ENCODE data around the gene SIAH1. TPM values are rescaled to one million over a fixed set of nuclear protein-coding genes. Genes with fewer than 3 reads are reported as not detected.

SIAH1 gene
- total RNA-seq, 1 experiment from 2014 or later = 41.3 TPM

DNA sequence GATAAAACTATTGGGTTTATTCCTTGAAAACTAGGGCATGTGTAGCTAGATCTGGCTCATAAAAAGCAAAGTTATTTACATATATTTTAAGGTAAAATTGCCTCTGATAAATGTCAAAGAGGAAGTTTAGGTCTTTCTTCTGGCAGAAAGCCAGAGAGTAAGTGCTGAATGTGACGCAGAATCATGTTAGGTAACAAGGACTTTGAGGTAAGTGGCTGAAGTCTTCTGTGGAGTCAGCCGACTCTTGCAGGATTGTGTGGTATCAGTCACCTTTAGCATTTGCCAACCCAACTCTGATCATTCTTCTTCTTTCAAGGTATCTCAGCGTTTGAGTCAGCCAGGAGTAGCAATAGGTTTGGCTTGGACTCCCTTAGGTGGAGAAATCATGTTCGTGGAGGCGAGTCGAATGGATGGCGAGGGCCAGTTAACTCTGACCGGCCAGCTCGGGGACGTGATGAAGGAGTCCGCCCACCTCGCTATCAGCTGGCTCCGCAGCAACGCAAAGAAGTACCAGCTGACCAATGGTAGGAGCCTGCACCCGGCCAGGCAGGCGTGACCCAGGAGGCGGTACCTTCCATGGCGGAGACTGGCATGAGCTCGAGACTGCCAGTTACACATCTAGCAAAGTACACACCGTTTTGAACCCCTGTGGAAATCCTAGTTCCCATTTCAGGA, 37.9 kb downstream of the SIAH1 start:
- Histone ChIP-seq H3K9me3 (replicated peaks) (no peaks in the 10 kb centered on the region), H3K4me3 (no peak overlapping the region), H3K27ac (no peak overlapping the region), H3K27me3 (no peaks in the 10 kb centered on the region), H3K36me3 (peaks cover 24% of the 10 kb centered on the region), H3K4me1 (no peaks in the 10 kb centered on the region)
- no peak for DNase-seq

DNA sequence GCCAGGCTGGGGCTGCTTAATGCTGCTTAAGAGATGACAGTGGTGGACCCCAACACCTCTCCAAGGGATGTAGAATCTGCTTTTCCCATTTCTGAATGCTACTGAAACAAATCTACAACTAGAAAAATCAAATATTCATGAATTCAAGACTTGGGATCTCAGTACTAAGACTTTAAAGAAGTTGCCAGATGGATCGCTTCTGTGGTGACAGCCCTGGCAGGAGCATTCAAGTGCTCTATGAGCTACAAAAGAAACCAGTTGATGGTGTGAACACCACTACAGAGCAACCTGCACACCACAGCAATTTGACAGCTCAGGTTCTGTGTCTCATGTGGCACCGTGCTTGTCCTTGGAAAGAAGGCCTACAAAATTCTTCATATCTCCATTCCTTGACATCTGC, 42.6 kb downstream of the SIAH1 start:
- H3K4me1 ChIP-seq = no peaks in the 10 kb centered on the region
- no peaks in the 10 kb centered on the region for H3K27me3 ChIP-seq
- no peak overlapping the region for H3K27ac ChIP-seq
- no peak overlapping the region for H3K4me3 ChIP-seq
- H3K36me3 ChIP-seq = peaks cover 6% of the 10 kb centered on the region; the same call in 1 of the 2 replicates
- H3K9me3 ChIP-seq (replicated peaks) = no peaks in the 10 kb centered on the region
- DNase-seq = no peak

DNA sequence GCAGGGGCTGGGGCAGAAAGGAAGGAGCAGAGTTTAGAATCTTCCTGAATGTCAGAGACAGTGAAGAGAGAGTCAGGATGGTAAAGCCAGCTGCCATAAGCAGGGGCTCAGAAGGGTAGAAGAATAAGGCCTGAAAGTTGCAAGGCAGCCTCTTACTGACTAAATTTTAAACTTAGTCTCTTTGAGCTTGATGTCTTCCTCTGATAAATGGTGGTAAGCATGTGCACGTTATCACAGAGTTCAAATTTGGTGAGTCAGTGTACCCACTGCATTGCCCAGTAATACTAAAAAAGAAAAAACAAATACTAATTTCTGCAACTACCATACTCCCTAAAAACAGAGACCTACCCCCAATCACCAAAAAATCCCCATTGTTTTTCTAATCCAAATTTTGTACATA, 45.2 kb downstream of the SIAH1 start:
- peaks cover 13% of the 10 kb centered on the region for H3K36me3 ChIP-seq
- no peak overlapping the region for H3K4me3 ChIP-seq
- no peak for DNase-seq
- H3K27ac ChIP-seq = no peak overlapping the region
- no peaks in the 10 kb centered on the region for H3K9me3 ChIP-seq (replicated peaks)
- H3K4me1 ChIP-seq = peaks cover 3% of the 10 kb centered on the region; the same call in 1 of the 2 replicates
- H3K27me3 ChIP-seq = no peaks in the 10 kb centered on the region

DNA sequence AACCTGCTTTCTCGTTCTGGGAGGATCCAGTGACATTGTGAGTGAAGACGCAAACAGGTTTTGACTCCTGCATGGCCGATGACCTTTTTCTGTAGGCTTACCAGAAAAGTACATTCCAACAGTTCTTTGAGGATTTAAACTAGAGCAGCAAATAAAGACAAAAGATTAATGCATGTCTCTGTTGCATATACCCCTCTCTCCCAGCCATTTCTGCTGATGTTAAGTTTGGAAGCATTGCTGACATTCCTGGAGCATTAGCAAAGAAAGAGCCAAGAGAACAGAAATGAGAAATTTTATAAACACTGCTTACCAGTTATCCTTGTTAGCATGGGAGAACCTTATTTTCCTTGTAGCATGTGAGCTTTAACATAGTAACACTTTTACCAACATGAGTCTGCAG, 49.3 kb downstream of the SIAH1 start:
- Histone ChIP-seq H3K36me3 (peaks cover 14% of the 10 kb centered on the region), H3K27me3 (no peaks in the 10 kb centered on the region), H3K4me1 (peaks cover 3% of the 10 kb centered on the region; the same call in 1 of the 2 replicates), H3K9me3 (replicated peaks) (no peaks in the 10 kb centered on the region), H3K4me3 (no peak overlapping the region), H3K27ac (no peak overlapping the region)
- DNase-seq = no peak

DNA sequence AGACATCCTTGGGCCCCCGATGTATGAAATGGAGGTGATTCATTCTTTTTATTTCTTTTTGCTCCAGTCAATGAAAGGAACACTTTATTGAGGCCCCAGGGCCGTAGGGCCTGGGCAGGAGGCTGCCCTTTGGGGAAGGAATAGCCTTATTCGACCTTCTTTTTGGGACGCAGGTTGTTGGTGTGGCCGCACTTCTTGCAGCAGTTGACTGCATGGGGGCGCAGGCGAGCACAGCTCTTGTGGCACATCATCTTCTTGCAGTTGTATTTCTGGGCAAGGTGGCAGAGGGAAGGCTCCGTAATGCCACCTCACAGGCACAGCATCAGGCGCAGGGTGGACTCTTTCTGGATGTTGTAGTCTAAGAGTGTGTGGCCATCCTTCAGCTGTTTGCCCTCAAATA, 50.9 kb downstream of the SIAH1 start:
- Histone ChIP-seq H3K27ac (no peak overlapping the region), H3K36me3 (peaks cover 17% of the 10 kb centered on the region), H3K27me3 (no peaks in the 10 kb centered on the region), H3K4me3 (no peak overlapping the region), H3K4me1 (peaks cover 3% of the 10 kb centered on the region; the same call in 1 of the 2 replicates), H3K9me3 (replicated peaks) (no peaks in the 10 kb centered on the region)
- no peak for DNase-seq

DNA sequence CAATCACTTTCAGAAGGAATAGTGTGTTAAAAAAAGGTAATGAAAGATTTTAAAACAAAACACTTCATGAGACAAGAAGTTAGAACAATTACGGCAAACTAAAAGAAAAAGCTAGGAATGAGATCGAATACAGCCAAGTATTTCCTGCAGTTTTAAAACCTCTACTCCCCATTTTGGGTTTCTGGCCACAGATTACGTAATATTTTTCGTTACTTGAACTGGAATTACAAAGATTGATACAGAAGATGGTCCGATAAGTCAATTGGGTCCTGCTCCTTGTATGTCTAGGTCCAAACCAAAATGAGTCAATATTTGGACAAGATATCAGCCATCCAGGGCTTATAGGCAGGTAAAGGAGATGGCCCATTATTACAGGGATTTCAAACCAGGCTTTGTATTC, 52.2 kb downstream of the SIAH1 start:
- no peaks in the 10 kb centered on the region for H3K9me3 ChIP-seq (replicated peaks)
- H3K27me3 ChIP-seq = no peaks in the 10 kb centered on the region
- H3K4me3 ChIP-seq = no peak overlapping the region
- H3K27ac ChIP-seq = no peak overlapping the region
- no peak for DNase-seq
- H3K36me3 ChIP-seq = peaks cover 14% of the 10 kb centered on the region
- H3K4me1 ChIP-seq = peaks cover 3% of the 10 kb centered on the region; the same call in 1 of the 2 replicates

DNA sequence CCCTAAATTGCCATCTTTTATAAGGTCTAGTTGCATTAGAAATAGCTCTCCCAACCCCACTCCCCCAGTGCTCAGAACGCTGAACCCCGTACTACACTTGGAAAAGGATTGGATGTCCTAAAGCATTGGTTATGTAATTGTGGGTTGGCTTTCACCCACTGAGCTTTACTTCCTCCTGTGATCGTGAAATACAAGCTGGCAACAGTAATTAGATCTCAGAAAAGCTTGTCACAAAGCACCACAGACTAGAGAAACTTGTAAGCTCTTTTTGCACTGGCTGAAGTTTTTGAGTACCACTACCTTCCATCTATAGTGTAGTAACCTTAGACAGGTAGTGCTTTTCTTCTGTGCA, 54.4 kb downstream of the SIAH1 start:
- Histone ChIP-seq H3K36me3 (peaks cover 12% of the 10 kb centered on the region), H3K9me3 (replicated peaks) (no peaks in the 10 kb centered on the region), H3K27me3 (no peaks in the 10 kb centered on the region), H3K27ac (no peak overlapping the region), H3K4me1 (peaks cover 3% of the 10 kb centered on the region; the same call in 1 of the 2 replicates), H3K4me3 (no peak overlapping the region)
- no peak for DNase-seq

DNA sequence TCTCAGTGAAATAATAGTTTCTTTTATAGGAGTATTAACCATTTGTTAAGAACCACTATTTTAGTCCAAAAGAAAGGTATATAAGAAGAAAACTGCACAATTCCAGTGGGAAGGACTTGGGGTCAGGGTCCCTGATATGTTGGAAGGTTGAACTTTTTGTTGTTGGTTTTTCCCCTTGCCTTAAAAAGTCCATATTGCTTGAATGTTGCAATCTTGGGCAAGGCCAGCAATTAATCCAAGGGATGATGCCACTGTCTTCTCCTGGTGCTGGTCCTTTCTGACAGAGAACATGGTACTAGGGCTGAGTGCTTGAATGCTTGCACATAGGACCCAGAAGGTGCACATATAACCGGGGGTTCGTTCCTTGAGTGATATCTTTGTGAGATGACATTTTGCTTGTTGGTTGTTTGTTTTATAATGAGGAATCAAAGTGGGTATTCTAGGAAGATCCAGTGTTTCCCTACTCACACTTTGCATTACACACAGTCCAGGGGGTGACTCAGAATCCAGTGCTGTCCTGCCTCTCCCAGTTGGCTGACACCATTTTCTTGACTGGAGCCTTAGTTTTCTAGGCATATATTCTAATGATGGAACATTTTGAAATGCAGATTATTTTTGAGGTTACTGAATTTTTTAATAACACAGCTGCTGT, 54.9 kb downstream of the SIAH1 start:
- H3K27ac ChIP-seq = no peak overlapping the region
- no peaks in the 10 kb centered on the region for H3K27me3 ChIP-seq
- H3K4me1 ChIP-seq = no peaks in the 10 kb centered on the region
- DNase-seq = no peak
- H3K9me3 ChIP-seq (replicated peaks) = no peaks in the 10 kb centered on the region
- peaks cover 7% of the 10 kb centered on the region for H3K36me3 ChIP-seq
- no peak overlapping the region for H3K4me3 ChIP-seq

DNA sequence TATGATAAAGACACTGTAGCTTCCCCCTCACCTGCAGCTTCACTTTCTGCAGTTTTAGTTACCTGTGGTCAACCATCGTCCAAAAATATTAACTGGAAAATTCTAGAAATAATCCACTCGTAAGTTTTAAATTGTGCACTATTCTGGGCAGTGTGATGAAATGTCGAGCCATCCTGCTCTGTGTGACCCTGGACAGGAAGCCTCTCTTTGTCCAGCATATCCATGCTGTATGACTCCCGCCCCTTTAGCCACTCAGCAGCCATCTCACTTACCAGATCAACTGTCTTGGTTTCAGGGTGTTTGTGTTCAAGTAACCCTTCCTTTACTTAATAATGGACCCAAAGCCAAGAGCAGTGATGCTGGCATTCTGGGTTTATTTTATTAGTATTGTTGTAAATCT, 56.1 kb downstream of the SIAH1 start:
- Histone ChIP-seq H3K9me3 (replicated peaks) (no peaks in the 10 kb centered on the region), H3K4me3 (no peak overlapping the region), H3K36me3 (peaks cover 7% of the 10 kb centered on the region), H3K27me3 (no peaks in the 10 kb centered on the region), H3K27ac (no peak overlapping the region), H3K4me1 (no peaks in the 10 kb centered on the region)
- no peak for DNase-seq

DNA sequence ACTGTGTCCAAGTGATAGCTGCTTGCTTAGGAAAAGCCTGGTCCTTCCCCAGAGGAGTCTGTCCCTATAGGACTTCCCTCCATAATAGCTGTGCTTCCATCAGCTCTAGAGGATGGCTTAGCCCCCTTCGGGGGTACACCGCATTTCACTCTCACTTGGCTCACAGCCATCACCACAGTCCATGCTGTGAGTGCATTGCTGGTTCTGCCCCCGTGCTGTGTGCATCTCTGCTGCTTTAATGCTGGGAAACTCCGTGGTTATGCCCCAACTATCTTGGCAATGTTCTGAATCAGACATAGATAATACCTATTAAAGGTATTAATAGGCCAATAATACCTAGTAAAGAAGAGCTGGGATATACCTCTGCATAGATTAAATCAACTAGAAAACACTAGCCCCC, 58.3 kb downstream of the SIAH1 start:
- H3K27me3 ChIP-seq = no peaks in the 10 kb centered on the region
- H3K36me3 ChIP-seq = peaks cover 9% of the 10 kb centered on the region
- H3K4me1 ChIP-seq = no peaks in the 10 kb centered on the region
- H3K9me3 ChIP-seq (replicated peaks) = no peaks in the 10 kb centered on the region
- DNase-seq = no peak
- H3K27ac ChIP-seq = no peak overlapping the region
- no peak overlapping the region for H3K4me3 ChIP-seq

DNA sequence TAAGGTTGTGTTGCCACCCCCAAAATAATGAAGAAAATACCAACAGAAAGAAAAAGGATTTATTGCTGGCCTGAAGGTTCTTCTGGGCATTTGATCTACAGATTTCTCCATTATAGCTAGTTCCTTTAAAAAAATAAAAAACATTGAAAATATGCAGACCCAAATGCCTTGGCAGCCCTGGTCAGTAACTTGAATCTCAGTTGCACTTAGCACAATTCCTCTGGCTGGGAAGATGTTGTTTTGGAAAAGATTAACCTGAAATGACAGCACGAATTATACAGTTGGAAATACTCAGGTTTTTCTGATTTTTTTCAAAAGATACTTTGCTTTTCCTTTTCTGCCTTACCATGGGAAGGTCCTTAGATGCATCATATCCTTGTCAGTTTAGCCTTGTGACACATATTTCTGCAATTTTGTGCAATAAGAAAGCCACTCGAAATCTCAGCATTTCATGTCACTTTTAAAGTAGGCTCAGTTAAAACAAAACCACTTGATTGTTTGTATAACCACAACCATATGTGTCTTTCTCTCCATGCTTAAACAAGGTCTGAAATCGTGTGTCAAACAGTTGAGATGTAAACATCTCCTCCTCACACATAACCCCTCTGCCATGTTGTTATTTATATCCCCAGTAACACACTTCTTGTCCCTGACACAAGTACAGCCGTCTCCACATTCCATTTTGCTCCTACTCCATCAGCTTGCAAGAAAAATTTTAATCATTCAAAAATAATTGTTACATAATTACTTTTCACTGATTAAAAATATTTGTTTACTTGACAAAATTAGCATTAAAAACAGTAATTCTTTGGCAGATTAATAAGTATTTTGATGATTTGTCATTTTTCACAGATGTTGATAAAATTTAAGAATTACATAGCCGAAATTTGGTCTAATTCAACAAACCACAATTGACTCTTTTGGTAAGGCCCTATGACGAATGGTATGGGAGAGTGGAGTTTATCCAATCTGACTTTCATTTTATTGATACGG, 61.1 kb downstream of the SIAH1 start:
- peaks cover 3% of the 10 kb centered on the region for H3K36me3 ChIP-seq
- H3K9me3 ChIP-seq (replicated peaks) = no peaks in the 10 kb centered on the region
- DNase-seq = no peak
- no peaks in the 10 kb centered on the region for H3K27me3 ChIP-seq
- no peaks in the 10 kb centered on the region for H3K4me1 ChIP-seq
- H3K27ac ChIP-seq = no peak overlapping the region
- no peak overlapping the region for H3K4me3 ChIP-seq

DNA sequence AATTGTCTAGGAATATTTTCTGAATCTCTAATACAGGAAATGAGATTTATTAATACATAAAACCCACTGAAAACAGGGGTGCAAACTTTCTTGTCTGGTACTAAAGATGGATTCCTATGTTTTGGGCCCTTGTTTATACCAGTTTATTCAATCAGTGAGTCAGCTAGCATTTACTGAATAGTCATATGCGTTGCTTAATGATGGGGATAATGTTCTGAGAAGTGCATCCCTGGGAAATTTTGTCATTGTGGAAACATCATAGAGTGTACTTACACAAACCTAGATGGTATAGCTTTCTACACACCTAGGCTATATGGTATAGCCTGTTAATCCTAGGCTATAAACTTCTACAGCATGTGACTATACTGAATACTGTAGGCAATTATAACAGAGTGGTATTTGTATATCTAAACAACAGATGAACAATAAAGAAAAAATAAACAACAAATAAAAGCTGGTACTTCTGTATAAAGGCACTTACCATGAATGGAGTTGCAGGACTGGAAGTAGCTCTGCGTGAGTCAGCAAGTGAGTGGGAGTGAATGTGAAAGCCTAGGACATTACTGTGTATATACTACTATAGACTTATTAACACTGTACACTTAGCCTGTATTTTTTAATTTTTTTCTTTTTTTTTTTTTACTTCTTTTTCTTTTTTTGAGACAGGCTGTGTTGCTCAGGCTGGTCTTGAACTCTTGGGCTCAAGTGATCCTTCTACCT, 63.7 kb downstream of the SIAH1 start:
- no peak for DNase-seq
- Histone ChIP-seq H3K4me1 (peaks cover 10% of the 10 kb centered on the region), H3K27me3 (no peaks in the 10 kb centered on the region), H3K9me3 (replicated peaks) (no peaks in the 10 kb centered on the region), H3K4me3 (no peak overlapping the region), H3K27ac (no peak overlapping the region), H3K36me3 (peaks cover 3% of the 10 kb centered on the region)

DNA sequence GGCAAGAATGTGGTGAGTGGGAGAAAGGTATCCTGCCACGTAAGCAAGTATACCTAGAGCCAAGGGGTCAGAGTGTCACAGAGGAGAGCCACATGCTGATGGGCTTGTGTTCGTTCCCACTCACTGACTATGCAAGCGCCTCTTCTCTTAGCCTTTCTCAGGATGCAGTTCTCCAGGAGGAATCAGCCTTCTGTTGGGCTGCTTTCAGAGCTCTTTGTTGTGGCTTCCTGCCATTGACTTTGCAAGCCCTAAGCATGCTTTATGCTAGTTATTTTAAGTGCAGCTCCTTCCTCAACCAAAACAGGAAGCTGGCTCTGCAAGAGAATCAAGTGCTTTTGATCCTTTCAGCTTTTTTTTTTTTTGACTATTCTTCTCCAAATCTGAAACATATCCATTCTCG, 66.6 kb downstream of the SIAH1 start:
- Histone ChIP-seq H3K4me1 (peaks cover 10% of the 10 kb centered on the region), H3K4me3 (no peak overlapping the region), H3K9me3 (replicated peaks) (no peaks in the 10 kb centered on the region), H3K36me3 (peaks cover 6% of the 10 kb centered on the region), H3K27me3 (no peaks in the 10 kb centered on the region), H3K27ac (no peak overlapping the region)
- no peak for DNase-seq

DNA sequence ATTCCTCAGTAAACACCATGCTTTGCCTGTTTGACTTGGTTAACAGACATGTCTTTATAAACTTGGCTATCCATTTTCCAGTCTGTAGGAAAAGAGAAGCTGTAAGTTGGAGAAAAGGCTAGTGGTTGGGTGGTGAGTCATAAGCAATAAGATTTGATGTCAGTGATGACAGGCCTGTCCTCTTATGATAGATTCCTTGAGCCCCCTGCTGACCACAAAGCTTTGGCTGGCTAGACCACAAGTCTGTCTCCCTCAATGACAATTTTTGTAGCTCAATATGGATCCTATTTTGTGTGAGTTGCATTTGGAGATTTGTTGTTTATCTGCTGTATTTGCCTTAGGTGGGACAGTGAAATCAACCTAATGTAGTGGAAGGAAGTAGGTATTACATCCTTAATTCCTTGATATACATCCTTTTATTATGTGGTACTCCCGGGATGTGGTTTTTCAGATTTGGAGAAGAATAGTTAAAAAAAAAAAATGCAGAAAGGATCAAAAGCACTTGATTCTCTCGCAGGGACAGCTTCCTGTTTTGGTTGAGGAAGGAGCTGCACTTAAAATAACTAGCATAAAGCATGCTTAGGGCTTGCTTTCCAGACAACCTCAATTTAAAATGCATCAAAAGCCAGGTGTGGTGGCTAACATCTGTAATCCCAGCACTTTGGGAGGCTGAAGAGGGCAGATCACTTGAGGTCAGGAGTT, 67.4 kb downstream of the SIAH1 start:
- Histone ChIP-seq H3K9me3 (replicated peaks) (no peaks in the 10 kb centered on the region), H3K36me3 (peaks cover 13% of the 10 kb centered on the region), H3K4me3 (no peak overlapping the region), H3K27ac (no peak overlapping the region), H3K4me1 (peaks cover 10% of the 10 kb centered on the region), H3K27me3 (no peaks in the 10 kb centered on the region)
- DNase-seq = peak; percentile 68 to 78

Measured in SJCRH30 (cell line).